GM18498 (cell line): Measurements from ENCODE around the gene CDK14.

Source experiments
- ATAC-seq: cut with Tn5 transposase; IDR thresholded peaks from one replicate; pipeline ENCODE4 v1.9.1; 2021; ENCODE audit warnings: mild to moderate bottlenecking, moderate library complexity; ENCODE audit not compliant: unreplicated experiment

The CDK14 gene

DNA sequence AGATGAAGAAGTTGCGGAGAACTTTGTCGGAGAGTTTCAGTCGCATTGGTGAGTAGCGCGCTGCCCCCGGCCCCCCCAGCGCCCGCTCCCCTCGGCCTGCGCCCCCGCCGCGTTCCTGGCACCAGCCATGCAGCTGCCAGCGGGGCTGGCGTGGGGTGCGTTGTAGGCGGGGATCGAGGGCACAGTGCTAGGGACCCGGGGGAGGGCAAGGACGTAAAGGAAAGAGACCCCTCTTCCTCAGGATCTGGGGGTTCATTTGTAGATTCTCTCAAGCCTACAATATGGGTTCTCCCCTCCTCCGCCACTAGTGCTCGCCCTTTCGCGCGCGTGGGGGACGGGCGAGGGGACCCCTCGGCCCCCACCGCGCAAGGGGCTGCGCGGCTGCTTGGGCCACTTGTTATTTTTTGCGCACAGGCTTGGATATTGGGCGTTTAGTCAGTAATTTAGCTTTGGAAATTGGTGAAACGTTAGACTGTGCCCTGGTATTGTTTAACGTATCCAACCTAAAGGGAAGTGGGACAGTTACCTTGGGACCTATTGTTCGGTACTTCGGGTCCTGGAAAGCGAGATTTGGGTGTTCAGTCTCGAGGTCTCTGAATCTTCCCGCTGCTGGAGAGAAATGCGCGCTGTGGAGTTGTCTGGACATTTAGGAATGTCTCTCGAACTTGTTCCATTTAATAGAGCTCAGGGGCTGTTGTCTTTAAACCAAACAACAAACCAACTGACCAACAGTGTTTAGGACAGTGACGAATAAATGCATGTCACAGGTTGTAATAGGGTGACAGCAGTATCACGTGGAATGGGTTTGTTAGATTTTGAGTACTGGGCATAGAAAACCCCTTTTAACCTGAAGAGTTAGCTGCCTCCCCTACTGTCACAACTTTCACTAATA, 796 bp downstream of the CDK14 start:
- ATAC-seq: peak; percentile 28

DNA sequence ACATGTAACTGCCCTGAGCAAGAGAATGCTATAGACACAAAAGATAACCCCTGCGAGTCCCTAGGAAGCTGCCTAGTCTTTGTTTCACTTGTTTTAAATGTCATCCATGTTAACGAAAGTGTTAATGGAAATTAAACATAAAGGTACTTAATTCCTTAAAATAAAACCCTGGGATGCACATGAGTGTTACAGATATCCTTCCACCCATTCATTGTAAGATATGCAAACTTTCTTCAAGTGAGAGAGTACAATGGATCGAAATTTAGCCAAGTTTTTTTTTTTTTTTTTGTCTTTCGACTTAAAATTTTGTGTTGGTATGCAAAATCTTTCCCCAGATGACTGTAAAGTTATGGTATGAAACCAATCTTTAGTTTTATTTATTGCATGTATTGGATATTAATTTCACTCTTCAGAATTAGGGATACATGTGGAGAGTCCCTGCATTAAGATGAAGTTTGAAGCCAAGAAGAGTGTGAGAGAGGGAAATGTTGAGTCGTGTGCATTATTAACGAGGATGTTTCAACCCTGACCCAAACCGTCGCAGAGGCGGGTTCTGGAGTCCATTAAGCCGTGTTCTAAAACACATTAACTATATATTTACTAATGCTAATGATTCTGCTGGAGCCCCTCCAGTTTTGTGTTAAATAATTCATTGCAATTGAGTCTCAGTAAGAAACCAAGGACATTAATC, 1.6 kb downstream of the CDK14 start:
- ATAC-seq: no peak

DNA sequence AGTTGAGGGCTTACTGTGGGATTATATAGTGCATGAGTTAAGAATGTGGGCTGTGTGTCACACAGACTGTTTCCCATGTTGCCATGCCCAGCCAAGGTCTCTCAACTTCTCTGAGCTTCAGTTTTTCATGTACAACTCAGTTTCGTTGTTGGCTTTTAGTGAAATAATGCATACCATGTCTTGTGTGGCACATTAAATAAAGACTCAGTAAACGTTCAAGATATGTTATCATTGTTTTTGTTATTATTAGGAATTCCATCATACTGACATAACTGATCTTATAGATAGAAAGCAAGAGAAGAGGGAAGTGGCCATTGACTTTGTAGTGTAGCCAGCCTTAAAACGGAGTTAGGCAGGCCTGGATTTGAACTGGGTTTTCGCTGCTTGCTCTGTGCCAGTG, 2.9 kb downstream of the CDK14 start:
- ATAC-seq: no peak

- no peak for ATAC-seq
These were observed 3.9 kb downstream of the CDK14 start for GRCh38 chr7:90599892-90600555.

DNA sequence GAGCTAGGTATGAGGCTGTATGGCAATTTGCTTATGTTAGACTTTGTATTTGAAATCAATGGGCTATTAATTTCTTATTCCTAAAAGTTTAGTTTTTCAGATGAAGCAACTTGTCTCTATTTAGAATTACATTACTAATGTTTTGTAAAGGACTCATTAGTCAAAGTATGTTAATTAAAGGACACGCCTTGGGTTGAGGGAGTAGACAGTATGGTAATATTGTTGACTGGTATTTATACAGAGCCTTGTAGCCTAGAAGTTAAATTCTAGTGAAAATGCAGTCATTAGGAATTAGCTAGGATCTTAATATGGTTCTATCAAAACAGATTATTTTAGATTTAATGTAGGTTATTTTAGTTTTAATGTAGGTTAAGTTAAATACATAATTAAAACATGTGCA, 6.2 kb downstream of the CDK14 start:
- no peak for ATAC-seq

GRCh38 chr7:90603346-90603745, 7.2 kb downstream of the CDK14 start:
- no peak for ATAC-seq

DNA sequence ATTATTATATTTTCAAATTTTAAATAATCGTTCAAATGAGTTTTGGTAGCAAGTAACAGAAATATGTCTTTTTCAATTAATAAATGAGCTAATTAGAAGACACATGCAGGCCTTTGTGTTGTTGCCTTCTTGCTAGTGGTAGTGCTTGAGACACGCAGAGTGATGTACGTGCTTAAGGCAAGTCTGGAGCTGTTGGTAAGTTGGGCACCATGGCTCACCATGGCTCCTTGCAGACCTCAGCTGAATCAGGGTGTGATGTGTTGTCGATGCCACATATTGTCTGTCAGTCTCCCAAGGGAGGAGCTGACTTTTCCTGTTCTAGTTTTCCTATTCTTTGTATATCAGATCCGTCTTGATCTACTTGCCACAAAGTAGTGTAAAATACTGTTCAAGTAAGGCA, 8.3 kb downstream of the CDK14 start:
- ATAC-seq: no peak

DNA sequence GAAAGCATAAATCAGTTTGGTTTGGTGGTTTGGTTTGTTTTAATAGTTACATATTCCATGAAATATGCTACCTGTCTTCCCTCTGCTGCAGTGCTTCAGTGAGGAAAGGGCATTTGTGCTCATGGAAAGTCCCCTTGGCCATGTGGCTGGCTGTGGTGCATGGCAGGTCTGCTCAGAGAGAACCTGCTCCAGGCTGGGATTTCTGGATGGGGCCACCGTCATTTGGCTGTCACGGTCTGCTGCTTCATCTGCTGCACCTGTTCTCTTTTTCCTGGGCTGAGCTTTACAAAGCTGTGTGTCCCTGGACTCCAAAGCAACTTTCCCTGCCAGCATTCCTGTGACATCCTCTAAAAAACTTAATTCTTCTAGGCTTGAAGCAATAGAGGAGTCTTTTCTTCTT, 8.9 kb downstream of the CDK14 start:
- no peak for ATAC-seq

DNA sequence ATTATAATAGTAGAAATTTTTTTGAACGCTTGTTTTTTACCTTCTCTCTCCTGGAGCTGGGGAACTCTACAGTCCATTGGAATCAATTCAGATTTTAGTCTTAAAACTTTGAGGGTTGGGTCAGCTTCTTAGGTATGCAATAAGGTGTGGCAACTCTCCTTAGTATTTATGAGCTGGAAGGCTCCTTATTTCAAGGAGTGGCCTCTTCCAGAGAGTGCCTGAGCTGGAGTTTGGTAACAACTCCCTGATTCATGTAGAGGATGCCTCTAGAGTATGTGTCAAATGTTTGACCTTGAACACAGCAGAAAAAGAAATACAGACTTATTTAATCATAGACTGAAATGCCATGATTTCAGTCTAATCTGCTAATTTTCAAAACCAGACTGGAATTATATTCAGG, 11.1 kb downstream of the CDK14 start:
- ATAC-seq: no peak

DNA sequence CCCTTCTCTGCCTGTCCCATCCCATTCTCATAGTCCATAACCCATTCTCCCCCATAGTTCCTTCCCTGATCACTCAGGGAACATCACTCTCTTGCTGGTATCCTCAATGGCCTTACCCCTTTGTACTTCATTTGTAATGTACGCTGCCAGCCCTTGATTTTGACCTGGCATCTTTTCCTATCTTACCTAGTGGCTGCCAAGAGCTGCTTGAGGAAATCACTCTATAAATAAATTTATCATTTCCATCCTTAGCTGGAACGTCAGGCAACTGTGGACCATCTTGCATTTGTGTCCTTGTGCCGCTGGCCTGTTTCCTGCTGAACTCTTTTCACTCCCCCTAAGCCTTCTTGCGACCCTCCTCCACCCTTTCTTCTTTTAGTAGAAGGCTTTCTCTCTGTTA, 14.0 kb downstream of the CDK14 start:
- ATAC-seq: no peak

DNA sequence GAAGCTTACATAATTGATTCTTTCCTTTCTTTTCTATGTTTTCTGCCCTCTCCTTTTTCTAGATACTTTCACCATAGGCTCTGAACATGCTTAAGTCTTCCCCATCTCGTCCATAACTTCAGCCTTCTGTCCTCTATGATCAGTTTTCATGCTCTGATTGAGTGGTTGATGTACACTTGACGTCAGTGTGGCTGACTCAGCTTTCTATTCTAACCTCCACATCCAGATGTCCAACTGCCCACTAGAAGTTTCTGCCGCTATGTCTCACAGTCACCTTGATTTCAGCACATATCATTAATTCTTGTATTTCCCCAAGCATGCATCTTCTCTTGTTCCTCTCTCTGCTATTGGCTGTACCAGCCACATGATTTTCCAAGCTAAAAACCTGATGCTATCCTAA, 15.0 kb downstream of the CDK14 start:
- no peak for ATAC-seq

DNA sequence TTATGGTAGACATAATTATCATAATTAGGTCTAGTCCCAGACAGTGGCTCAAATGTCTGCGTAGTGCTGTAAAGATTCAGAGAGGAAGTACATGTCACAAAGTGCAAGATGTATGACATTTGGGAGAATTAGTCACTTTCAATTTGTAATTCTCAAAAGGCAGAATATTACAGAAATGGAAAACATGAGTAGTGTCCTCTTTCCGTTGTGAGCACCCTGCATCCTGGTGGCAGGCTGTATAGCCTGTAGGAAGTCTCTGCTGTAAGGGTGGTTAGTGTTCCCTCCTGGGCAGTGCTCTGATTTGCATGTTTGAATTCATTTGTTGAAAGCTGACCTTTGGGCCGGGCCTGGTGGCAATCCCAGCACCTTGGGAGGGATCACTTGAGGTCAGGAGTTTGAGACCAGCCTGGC, 17.0 kb downstream of the CDK14 start:
- ATAC-seq: peak; percentile 88

GRCh38 chr7:90617442-90617841, 21.3 kb downstream of the CDK14 start:
- ATAC-seq: no peak

- ATAC-seq: no peak
These were observed 22.8 kb downstream of the CDK14 start for GRCh38 chr7:90618876-90619275.

- peak; percentile 70 for ATAC-seq
These were observed 25.1 kb downstream of the CDK14 start for GRCh38 chr7:90621125-90621746.

DNA sequence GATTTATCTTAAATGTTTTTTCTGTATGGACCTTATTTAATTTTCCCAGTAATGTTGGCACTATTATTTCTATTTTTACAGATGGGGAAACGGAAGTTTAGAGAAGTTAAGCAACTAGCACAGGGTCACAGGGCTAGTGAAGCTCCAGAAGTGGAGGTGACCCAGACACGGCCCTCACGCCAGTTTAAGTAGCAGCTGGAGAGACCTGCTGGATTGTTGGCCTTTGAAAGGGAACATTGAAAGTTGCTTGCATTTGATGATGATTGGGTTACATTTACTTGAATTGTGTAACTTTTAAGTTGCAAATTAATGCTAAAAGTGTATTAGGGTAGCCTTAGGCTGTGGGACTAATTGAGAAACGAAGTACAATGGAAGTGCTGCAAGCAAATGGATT, 25.6 kb downstream of the CDK14 start:
- no peak for ATAC-seq

DNA sequence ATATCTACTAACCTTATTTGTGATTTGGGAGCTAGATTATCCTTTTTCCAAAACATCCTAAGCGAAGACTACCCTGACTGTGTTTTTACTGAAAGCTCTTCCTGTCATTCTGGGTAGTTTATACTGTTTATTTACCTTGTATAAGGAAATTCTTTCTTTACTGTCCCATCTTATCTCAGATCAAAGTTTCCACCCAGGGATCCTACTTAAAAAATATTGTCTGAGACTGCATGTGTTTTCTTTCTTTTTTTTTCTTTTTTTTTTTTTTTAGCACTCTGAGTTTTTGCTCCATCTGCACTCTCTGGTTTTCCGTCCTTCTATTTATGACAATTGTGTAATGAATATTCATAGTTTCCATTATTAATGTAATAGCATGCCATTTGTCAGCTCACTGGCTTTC, 26.5 kb downstream of the CDK14 start:
- ATAC-seq: no peak

DNA sequence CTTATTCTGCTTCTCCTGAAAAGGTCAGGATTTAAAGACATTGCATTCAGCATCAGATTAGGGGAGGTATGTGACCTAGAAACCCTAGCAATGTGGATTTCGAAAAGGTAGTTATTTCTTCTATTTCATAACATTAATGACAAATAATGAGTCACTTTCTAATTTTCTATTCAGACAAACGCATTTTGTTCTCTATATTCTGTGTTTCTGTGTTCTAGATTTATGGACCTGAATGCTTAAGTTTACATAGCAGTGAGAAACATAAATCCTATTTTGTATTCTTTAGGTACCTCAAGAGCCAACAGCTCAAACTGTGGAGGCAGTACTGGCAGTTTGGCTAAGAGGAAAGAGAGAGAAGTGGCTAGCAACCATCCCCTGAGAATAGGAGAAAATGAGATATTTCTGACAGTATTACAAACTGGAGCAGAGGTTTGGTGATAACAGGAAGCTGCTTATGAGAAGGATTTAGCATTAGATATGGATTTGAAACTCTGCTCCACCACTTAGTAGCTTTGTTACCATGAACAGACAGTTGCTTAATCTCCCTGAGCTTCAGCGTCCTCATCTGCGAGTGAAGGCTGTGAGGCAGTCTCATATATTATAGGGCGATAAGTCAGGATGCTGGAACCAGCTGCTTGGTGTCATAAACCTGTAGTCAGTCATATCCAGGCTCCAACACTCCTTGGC, 28.2 kb downstream of the CDK14 start:
- ATAC-seq: no peak

DNA sequence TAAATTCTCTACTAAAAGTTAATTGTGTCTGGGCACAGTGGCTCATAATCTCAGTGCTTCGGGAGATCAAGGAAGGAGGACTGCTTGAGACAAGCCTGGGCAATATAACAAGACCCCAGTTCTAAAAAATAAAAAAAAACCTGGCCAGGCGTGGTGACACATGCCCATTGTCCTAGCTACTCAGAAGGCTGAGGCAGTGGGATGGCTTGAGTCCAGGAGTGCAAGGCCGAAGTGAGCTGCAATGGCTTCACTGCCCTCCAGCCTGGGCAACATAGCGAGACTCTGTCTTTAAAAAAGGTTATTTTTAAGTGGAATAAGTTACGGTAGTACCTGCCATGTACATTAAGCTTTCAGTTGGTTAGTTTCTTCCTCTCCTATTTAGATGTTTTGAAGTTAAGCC, 28.9 kb downstream of the CDK14 start:
- ATAC-seq: no peak

DNA sequence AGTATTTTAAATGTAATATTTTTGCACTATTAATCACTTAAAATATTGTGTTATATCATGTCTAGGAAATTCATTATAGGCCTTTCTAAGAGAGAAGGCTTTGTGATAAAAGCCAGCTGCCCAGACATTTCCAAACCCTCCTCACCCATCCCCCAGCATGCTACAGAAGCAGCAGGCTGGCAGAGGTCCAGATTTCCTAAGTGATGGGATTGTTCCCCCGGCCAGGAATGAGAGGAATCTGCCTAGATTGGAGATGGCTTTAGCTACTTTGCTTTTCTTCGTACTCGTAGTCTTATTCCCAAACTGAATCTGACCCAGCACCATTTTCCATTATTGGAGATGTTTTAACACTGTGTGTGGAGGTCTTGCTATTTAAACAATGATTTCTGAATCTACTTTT, 29.4 kb downstream of the CDK14 start:
- no peak for ATAC-seq

GRCh38 chr7:90626013-90626412, 29.9 kb downstream of the CDK14 start:
- ATAC-seq: no peak
